ENCODE results near the gene RALGPS2.

The RALGPS2 gene

GRCh38 chr1:178916448-178917174 lies 191.6 kb downstream of the RALGPS2 start:
- TF ChIP-seq, protein P1, sequence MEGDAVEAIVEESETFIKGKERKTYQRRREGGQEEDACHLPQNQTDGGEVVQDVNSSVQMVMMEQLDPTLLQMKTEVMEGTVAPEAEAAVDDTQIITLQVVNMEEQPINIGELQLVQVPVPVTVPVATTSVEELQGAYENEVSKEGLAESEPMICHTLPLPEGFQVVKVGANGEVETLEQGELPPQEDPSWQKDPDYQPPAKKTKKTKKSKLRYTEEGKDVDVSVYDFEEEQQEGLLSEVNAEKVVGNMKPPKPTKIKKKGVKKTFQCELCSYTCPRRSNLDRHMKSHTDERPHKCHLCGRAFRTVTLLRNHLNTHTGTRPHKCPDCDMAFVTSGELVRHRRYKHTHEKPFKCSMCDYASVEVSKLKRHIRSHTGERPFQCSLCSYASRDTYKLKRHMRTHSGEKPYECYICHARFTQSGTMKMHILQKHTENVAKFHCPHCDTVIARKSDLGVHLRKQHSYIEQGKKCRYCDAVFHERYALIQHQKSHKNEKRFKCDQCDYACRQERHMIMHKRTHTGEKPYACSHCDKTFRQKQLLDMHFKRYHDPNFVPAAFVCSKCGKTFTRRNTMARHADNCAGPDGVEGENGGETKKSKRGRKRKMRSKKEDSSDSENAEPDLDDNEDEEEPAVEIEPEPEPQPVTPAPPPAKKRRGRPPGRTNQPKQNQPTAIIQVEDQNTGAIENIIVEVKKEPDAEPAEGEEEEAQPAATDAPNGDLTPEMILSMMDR (IDR thresholded peaks at IDR 0.05) = no peak
- Histone ChIP-seq H3K36me3 (ENCODE audit: control insufficient read depth, insufficient read depth, low read length) (no peaks in the 10 kb centered on the region), H3K4me2 (ENCODE audit: low read length) (no peak overlapping the region), H3K27me3 (ENCODE audit: control insufficient read depth, insufficient read depth, low read length) (no peaks in the 10 kb centered on the region), H2AFZ (no peak overlapping the region), H3K9me3 (ENCODE audit: control insufficient read depth, low read length) (no peaks in the 10 kb centered on the region), H3K4me3 (ENCODE audit: low read depth, low read length) (no peak overlapping the region), H3K4me1 (no peaks in the 10 kb centered on the region), H3K79me2 (no peaks in the 10 kb centered on the region), H3K27ac (no peak overlapping the region), H3K9ac (no peak overlapping the region)

GRCh38 chr1:178918308-178918707 lies 193.3 kb downstream of the RALGPS2 start:
- Histone ChIP-seq H3K79me2 (no peaks in the 10 kb centered on the region), H3K4me2 (ENCODE audit: low read length) (no peak overlapping the region), H3K4me3 (ENCODE audit: low read depth, low read length) (no peak overlapping the region), H2AFZ (no peak overlapping the region), H3K9ac (no peak overlapping the region), H3K27ac (no peak overlapping the region), H3K36me3 (ENCODE audit: control insufficient read depth, insufficient read depth, low read length) (no peaks in the 10 kb centered on the region), H3K4me1 (no peaks in the 10 kb centered on the region), H3K27me3 (ENCODE audit: control insufficient read depth, insufficient read depth, low read length) (no peaks in the 10 kb centered on the region), H3K9me3 (ENCODE audit: control insufficient read depth, low read length) (no peaks in the 10 kb centered on the region)
- TF ChIP-seq, protein P1 (IDR thresholded peaks at IDR 0.05) = no peak

DNA sequence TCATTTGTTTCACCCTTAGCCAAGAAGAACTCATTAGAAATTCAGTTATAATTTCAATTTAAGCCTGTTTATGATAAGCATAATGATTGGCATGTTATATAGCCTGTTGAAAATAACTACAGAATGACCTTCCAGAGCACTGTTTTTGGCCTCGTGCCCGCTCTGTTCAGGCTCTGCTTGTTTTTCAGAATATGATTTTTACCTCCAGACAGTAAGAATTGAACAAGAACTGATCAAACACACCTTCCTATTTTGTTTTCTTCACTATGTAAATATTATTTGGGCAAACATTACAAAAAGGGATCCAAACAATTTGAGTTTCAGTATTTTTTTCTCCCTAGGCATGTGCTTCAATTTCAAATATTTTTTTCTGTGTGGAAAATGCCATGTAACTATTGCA lies 193.9 kb downstream of the RALGPS2 start:
- no peak overlapping the region for H3K4me2 ChIP-seq (ENCODE audit: low read length)
- no peak overlapping the region for H2AFZ ChIP-seq
- no peaks in the 10 kb centered on the region for H3K4me1 ChIP-seq
- H3K9ac ChIP-seq = no peak overlapping the region
- no peak overlapping the region for H3K4me3 ChIP-seq (ENCODE audit: low read depth, low read length)
- no peak overlapping the region for H3K27ac ChIP-seq
- H3K27me3 ChIP-seq (ENCODE audit: control insufficient read depth, insufficient read depth, low read length) = no peaks in the 10 kb centered on the region
- H3K79me2 ChIP-seq = no peaks in the 10 kb centered on the region
- no peaks in the 10 kb centered on the region for H3K36me3 ChIP-seq (ENCODE audit: control insufficient read depth, insufficient read depth, low read length)
- TF ChIP-seq, protein P1 (IDR thresholded peaks at IDR 0.05) = no peak
- H3K9me3 ChIP-seq (ENCODE audit: control insufficient read depth, low read length) = no peaks in the 10 kb centered on the region

- H3K27ac ChIP-seq = no peak overlapping the region
- no peaks in the 10 kb centered on the region for H3K9me3 ChIP-seq (ENCODE audit: control insufficient read depth, low read length)
- H3K4me1 ChIP-seq = no peaks in the 10 kb centered on the region
- TF ChIP-seq, protein P1 (IDR thresholded peaks at IDR 0.05) = no peak
- H3K4me3 ChIP-seq (ENCODE audit: low read depth, low read length) = no peak overlapping the region
- no peak overlapping the region for H3K9ac ChIP-seq
- H2AFZ ChIP-seq = no peak overlapping the region
- no peaks in the 10 kb centered on the region for H3K36me3 ChIP-seq (ENCODE audit: control insufficient read depth, insufficient read depth, low read length)
- H3K4me2 ChIP-seq (ENCODE audit: low read length) = no peak overlapping the region
- H3K79me2 ChIP-seq = no peaks in the 10 kb centered on the region
- no peaks in the 10 kb centered on the region for H3K27me3 ChIP-seq (ENCODE audit: control insufficient read depth, insufficient read depth, low read length)
Measured at GRCh38 chr1:178919581-178919980, 194.5 kb downstream of the RALGPS2 start.

DNA sequence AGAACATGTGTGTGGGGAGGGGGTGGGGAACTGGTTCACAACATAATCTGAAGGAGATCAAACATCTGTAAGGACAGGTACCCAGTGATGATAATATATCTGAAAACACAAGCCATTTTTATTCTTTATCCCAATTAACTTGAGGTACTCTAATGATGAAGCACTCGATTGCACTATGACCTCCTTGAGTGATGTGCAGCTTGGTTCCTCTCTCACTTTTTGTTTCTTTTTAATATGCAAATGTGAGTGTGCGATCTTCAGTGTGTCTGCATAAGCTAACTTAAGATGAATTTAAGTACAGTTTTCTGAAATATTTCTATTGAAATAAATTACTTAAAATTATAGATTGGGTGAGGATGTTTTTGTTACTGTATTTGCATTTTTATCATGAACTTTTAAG lies 196.5 kb downstream of the RALGPS2 start:
- no peaks in the 10 kb centered on the region for H3K9me3 ChIP-seq (ENCODE audit: control insufficient read depth, low read length)
- H3K36me3 ChIP-seq (ENCODE audit: control insufficient read depth, insufficient read depth, low read length) = no peaks in the 10 kb centered on the region
- H3K4me1 ChIP-seq = no peaks in the 10 kb centered on the region
- no peaks in the 10 kb centered on the region for H3K27me3 ChIP-seq (ENCODE audit: control insufficient read depth, insufficient read depth, low read length)
- no peak overlapping the region for H3K27ac ChIP-seq
- H3K4me3 ChIP-seq (ENCODE audit: low read depth, low read length) = no peak overlapping the region
- H3K79me2 ChIP-seq = no peaks in the 10 kb centered on the region
- TF ChIP-seq, protein P1 (IDR thresholded peaks at IDR 0.05) = no peak
- H3K4me2 ChIP-seq (ENCODE audit: low read length) = no peak overlapping the region
- H2AFZ ChIP-seq = no peak overlapping the region
- H3K9ac ChIP-seq = no peak overlapping the region

Data from parathyroid adenoma (tissue), 2 donors.